Transverse colon (tissue), 4 donors: ENCODE measurements around the gene MPND.

Experiments
- POLR2AphosphoS5 ChIP-seq, 3 donors: sonication (generic); formaldehyde crosslinking; IDR thresholded peaks; one replicate each; pipeline ENCODE4 v1.6.1; 2016; ENCODE audit warnings: antibody characterized with exemption in 3 of 3
- TF ChIP-seq, protein P1 (sequence below), 5 experiments: fragments of 200-600 bp in 3 of 5; fragments of 450-650 bp in 2 of 5; sonication (generic) in 3 of 5; IDR thresholded peaks; 1 replicate in 2 of 5; 2 replicates in 3 of 5; pipeline ENCODE4 v1.5.1; 2016 to 2017; ENCODE audit warnings: antibody characterized with exemption in 5 of 5, inconsistent platforms in 3 of 5, mild to moderate bottlenecking in 2 of 5, moderate library complexity in 1 of 5

DNA sequence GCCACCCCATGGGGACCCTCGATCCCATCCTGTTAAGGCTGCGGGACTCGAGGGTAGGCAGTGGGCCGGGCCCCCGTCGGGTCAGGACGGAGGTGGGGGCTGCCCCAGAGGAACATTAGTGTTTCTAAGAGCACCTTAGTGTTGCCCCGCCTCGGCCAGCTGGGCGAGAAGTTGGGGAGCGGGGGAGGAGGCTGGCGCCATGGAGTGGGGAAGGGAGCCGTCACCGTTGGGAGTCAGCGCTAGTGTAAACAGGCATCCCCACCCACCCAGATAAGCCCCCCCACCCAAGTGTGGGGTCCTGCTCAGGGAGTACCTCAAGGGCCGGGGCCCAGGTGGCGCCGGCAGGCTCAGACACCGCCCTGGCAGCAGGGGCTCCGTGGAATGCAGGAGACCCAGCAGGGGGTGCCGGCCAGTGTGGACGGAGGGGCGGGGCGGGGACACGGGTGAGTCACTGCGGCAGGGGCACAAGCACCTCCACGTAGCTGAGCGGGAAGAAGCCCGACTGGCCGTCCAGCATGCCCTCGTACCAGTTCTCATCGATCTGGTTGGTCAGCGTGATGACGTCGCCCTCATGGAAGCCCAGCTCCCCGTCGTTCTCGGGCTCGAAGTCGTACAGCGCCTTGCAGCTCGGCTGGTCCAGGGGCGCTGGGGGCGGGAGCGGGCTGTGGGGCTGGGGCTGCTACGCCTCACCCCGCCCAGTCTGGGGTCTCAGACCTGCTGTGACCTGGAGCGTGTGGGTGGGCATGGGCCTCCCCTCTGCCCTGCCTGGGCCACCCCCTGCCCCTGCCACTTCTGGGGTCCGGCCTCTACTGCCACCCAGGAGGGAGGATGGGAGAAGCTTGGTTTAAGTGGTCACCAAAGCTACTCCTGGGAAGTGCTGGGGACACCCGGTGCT, 18.0 kb downstream of the MPND start:
- TF ChIP-seq POLR2AphosphoS5 (IDR thresholded peaks at IDR 0.05): no peak
- TF ChIP-seq, protein P1, sequence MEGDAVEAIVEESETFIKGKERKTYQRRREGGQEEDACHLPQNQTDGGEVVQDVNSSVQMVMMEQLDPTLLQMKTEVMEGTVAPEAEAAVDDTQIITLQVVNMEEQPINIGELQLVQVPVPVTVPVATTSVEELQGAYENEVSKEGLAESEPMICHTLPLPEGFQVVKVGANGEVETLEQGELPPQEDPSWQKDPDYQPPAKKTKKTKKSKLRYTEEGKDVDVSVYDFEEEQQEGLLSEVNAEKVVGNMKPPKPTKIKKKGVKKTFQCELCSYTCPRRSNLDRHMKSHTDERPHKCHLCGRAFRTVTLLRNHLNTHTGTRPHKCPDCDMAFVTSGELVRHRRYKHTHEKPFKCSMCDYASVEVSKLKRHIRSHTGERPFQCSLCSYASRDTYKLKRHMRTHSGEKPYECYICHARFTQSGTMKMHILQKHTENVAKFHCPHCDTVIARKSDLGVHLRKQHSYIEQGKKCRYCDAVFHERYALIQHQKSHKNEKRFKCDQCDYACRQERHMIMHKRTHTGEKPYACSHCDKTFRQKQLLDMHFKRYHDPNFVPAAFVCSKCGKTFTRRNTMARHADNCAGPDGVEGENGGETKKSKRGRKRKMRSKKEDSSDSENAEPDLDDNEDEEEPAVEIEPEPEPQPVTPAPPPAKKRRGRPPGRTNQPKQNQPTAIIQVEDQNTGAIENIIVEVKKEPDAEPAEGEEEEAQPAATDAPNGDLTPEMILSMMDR (IDR thresholded peaks at IDR 0.05): no peak
